Measurements from ENCODE around the gene SHBG. TPM values are rescaled to one million over a fixed set of nuclear protein-coding genes. Genes with fewer than 3 reads are reported as not detected.
A peak's percentile ranks its signal among the peaks of the same experiment; 100 is the strongest.

SHBG gene
- total and polyA plus RNA-seq, 10 of the 15 experiments (the other 5 are each of a cell fraction or from before 2014, with no cell fraction given): not detected

GRCh38 chr17:7590743-7591142 lies 39.2 kb upstream of the SHBG start:
- Histone ChIP-seq H3K36me3 (ENCODE audit: control insufficient read depth in 2 of 2, insufficient read depth in 2 of 2, low read length in 1 of 2) (peaks cover 24 to 26% of the 10 kb centered on the region in 2 experiments), H3K4me1 (ENCODE audit: control insufficient read depth, insufficient read depth, low read length) (peaks cover 3% of the 10 kb centered on the region; the same call in 1 of the 2 replicates), H3K9me3 (replicated peaks; ENCODE audit: control insufficient read depth, insufficient read depth, low read length) (no peaks in the 10 kb centered on the region), H4K20me1 (ENCODE audit: control insufficient read depth, insufficient read depth) (no peaks in the 10 kb centered on the region; the same call in 1 of the 2 replicates), H3K4me2 (ENCODE audit: control insufficient read depth, insufficient read depth) (no peak overlapping the region), H3K27me3 (replicated peaks in 1 of 2; ENCODE audit: control insufficient read depth in 2 of 2, insufficient read depth in 2 of 2, low read length in 1 of 2) (no peaks in the 10 kb centered on the region), H3K4me3 (no peak overlapping the region), H3K79me2 (ENCODE audit: control insufficient read depth, insufficient read depth, low read length) (peaks cover 2% of the 10 kb centered on the region; the same call in 1 of the 2 replicates), H3K27ac (ENCODE audit: control insufficient read depth, insufficient read depth) (no peak overlapping the region), H3K9ac (ENCODE audit: control insufficient read depth, insufficient read depth, low read length) (no peak overlapping the region), H2AFZ (ENCODE audit: control insufficient read depth, low read depth, low read length) (no peak overlapping the region)
- RAD21 ChIA-PET (ENCODE audit: unreplicated experiment): interaction anchor here (0.7 kb wide), 1 partner anchor 399 kb away, joined by 3 read pairs; no protein-coding TSS in a partner anchor
- intact Hi-C loops (cut with micrococcal nuclease; ENCODE audit: unreplicated experiment): no loop called here
- SMC1A ChIA-PET (ENCODE audit: uncharacterized antibody, unreplicated experiment): no interaction called here
- no peak for DNase-seq (ENCODE audit: low read depth, low spot score)
- POLR2A ChIA-PET: no interaction called here
- CTCF ChIA-PET: interaction anchor here (2.4 to 2.6 kb wide), 2 partner anchors 76 to 235 kb away, joined by 10 to 14 read pairs; partner anchors contain the start of gene TMEM95
- in situ Hi-C loops (cut with MboI): no loop called here
- 78% methylated on average over 4 of the region's 4 CpGs for WGBS (ENCODE audit: insufficient coverage, insufficient replicate concordance, low lambda C conversion rate, missing lambda C conversion rate)
- FAIRE-seq: no peak
- no TSS peak for BruUV-seq (replicated peaks)
- no peak; the same call in 2 of the 3 replicates for ATAC-seq
- TF ChIP-seq HSF1 (IDR thresholded peaks at IDR 0.05; ENCODE audit: low read depth, low read length): no peak
- TF ChIP-seq PAX8 (IDR thresholded peaks at IDR 0.05): no peak
- TF ChIP-seq ZBTB4 (CRISPR knock-in tag; IDR thresholded peaks at IDR 0.05): no peak
- TF ChIP-seq WRNIP1 (IDR thresholded peaks at IDR 0.05; ENCODE audit: borderline replicate concordance, low read depth, low read length): no peak
- TF ChIP-seq, protein P1, sequence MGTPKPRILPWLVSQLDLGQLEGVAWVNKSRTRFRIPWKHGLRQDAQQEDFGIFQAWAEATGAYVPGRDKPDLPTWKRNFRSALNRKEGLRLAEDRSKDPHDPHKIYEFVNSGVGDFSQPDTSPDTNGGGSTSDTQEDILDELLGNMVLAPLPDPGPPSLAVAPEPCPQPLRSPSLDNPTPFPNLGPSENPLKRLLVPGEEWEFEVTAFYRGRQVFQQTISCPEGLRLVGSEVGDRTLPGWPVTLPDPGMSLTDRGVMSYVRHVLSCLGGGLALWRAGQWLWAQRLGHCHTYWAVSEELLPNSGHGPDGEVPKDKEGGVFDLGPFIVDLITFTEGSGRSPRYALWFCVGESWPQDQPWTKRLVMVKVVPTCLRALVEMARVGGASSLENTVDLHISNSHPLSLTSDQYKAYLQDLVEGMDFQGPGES (IDR thresholded peaks at IDR 0.05): no peak
- TF ChIP-seq TAF1 (IDR thresholded peaks at IDR 0.05; ENCODE audit: borderline replicate concordance, low read depth, low read length): no peak
- TF ChIP-seq NBN (IDR thresholded peaks at IDR 0.05): no peak
- TF ChIP-seq POLR2A (IDR thresholded peaks at IDR 0.05; ENCODE audit: low read depth, low read length): peak; percentile 28; the same call in 1 of the 2 replicates
